AG09319 (cell line): ENCODE measurements around the gene PITX2.

Experiments
- DNase-seq: peaks from one replicate; pipeline ENCODE4 v3.0.0-alpha.2; 2010; ENCODE audit warnings: low read depth; ENCODE audit errors: extremely low read depth
- TF ChIP-seq, protein P1 (sequence below): IDR thresholded peaks from 2 replicates; pipeline ENCODE4 v1.5.1; 2011; ENCODE audit warnings: low read depth, mild to moderate bottlenecking, inconsistent platforms, low read length, moderate library complexity

PITX2 gene

GRCh38 chr4:110625576-110626257 lies 2.8 kb upstream of the PITX2 start:
- TF ChIP-seq, protein P1, sequence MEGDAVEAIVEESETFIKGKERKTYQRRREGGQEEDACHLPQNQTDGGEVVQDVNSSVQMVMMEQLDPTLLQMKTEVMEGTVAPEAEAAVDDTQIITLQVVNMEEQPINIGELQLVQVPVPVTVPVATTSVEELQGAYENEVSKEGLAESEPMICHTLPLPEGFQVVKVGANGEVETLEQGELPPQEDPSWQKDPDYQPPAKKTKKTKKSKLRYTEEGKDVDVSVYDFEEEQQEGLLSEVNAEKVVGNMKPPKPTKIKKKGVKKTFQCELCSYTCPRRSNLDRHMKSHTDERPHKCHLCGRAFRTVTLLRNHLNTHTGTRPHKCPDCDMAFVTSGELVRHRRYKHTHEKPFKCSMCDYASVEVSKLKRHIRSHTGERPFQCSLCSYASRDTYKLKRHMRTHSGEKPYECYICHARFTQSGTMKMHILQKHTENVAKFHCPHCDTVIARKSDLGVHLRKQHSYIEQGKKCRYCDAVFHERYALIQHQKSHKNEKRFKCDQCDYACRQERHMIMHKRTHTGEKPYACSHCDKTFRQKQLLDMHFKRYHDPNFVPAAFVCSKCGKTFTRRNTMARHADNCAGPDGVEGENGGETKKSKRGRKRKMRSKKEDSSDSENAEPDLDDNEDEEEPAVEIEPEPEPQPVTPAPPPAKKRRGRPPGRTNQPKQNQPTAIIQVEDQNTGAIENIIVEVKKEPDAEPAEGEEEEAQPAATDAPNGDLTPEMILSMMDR: no peak
- DNase-seq: no peak

GRCh38 chr4:110624904-110625494 lies 2.1 kb upstream of the PITX2 start:
- no peak for DNase-seq
- TF ChIP-seq, protein P1: no peak

DNA sequence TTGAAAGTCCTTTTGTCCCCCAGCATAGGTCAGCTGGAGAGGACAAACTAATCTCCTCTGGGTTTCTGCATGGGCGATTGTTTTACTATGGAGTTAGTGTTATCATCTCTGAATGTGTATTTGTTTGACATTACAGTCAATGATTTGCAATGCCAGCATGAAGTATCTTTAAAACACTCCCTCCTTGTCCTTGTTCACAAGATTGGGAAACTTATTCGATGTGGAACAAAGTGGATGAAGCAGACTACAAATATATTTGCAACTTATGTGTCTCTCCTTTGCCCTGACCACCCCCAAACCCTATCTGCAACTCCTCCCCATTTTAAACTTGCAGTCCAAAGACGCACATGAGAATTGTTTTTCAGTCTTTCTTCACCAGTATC lies 1.5 kb upstream of the PITX2 start:
- no peak for DNase-seq
- TF ChIP-seq, protein P1: no peak

DNA sequence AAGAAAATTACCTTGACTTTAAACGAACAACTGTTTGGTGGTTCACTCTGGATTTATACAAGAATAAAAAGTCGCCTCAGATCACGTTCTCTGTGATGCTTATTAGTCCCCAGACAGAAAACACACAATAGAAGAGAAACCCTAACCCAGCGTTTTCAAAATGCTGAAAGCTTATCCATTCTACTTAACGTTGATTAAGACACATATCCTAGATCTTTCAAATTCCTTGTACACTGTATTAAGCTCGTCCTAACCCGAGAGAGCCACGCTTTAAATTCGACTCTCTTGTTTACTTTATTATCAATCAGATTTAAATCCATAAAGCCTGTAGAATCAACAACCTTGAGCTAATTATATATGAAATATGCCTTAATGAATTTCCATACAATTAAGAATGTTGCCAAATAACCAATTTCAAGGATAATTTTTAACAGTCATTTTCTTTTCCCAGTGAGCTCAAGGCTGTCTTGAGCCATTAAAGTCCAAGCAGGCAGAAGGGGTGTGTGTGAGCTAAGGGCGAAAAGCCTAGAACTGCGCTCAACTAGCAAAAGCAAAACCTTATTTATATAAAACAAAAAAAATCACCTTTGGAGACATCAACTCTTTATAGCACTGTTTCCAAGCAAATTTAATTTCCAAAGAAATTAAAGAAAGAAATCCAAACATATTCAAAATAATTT lies 981 bp upstream of the PITX2 start:
- TF ChIP-seq, protein P1: no peak

DNA sequence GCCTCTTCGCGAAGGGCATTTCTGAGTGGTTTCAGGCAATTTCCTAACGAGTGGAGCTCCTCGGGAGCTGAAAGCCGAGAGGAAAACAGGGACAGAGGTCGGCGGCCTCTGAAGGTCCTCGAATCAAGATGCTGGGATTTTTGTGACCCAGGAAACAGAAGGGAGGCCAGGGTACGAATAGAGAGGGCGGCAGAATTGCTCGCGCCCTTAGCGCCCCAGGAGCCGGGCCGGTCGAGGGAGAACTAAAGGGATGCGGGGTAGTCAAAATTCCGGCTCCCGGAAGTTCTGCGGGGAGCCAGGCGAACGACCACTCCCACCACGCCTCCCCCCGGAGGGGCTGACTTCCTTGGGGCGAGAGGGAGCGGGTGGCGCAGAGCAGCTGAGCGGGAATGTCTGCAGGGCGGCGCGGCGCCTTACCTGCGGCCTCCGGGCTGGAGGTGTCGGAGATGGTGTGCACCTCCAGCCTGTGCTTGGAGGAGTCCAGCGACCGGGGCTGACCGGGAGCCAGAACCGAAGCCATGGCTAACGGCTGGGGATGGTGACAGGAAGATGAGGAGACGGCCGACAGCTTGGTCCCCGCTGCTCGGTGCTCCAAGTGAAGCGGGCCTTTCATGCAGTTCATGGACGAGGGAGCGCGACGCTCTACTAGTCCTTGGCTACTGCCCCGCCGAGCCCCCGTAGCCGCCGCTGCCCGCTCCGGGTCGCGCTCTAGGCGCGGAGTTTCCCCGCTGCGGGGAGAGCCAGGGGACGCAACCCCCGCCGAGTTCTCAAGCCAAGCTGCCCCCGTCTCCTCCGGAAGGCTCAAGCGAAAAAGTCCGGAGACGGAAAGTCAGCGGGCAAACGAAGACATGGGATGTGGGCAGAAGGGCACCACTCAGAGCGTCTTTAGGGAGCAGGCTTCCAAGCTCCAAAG lies 782 bp downstream of the PITX2 start:
- TF ChIP-seq, protein P1: no peak
- no peak for DNase-seq

More for the DNA sequence above, 981 bp upstream of the PITX2 start:
- no peak for DNase-seq

DNA sequence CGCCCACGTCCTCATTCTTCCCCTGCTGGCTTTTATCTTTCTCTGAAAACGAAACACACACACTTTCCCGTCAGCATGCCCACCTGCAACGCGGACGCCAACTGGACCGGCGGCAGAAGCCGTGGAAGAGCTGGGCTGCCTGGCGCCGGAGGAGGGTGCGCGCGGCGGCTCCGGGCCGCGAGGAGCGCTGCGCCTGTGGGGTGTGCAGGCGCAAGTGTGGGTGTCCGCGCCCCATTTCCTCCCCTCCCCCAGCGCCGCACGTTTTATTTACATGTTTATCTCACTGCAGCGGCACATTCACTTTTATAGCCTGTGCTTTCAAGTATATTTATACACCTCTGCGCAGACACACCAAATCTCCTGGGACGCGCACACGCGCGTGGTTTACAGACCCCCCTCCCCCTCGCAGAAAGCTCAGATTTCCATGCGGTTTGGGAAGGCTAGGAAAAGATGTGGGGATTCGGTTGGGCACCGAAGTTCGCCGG lies 1.5 kb downstream of the PITX2 start:
- DNase-seq: no peak
- TF ChIP-seq, protein P1: no peak
